Kidney (tissue), 14 donors: ENCODE data around the gene PNLIPRP2. TPM values are rescaled to one million over a fixed set of nuclear protein-coding genes. Genes with fewer than 3 reads are reported as not detected.

Experiments
- DNase-seq, 5 donors: peaks; one replicate each; pipeline ENCODE4 v3.0.0-alpha.2; 2013 to 2020
- FAIRE-seq: peaks from 2 replicates; lab custom pipeline; 2012; peaks lifted over from hg19 to GRCh38; lab: Jason Lieb, UNC
- H3K27ac ChIP-seq, 2 donors: one replicate each; pipeline ENCODE4 v1.7.0; 2013; ENCODE audit warnings: low read depth in 2 of 2, low read length in 2 of 2, inconsistent platforms in 1 of 2
- H3K27me3 ChIP-seq: one replicate; pipeline ENCODE4 v1.7.1; 2013; ENCODE audit warnings: low read length, inconsistent platforms; ENCODE audit not compliant: control insufficient read depth, insufficient read depth
- H3K36me3 ChIP-seq, 3 donors: one replicate each; pipeline versions ENCODE4 v1.7.0 to v1.7.1; 2013; ENCODE audit warnings: low read length in 3 of 3, control low read depth in 1 of 3, inconsistent platforms in 1 of 3; ENCODE audit not compliant: insufficient read depth in 3 of 3, control insufficient read depth in 2 of 3
- H3K4me1 ChIP-seq, 3 donors: one replicate each; pipeline versions ENCODE4 v1.7.0 to v1.7.1; 2013; ENCODE audit warnings: low read length in 3 of 3, inconsistent platforms in 1 of 3, low read depth in 1 of 3; ENCODE audit not compliant: control insufficient read depth in 2 of 3, insufficient read depth in 2 of 3
- H3K4me3 ChIP-seq, 3 donors: one replicate each; pipeline versions ENCODE4 v1.7.0 to v1.8.1; 2013; ENCODE audit warnings: low read length in 3 of 3, control low read depth in 1 of 3, inconsistent platforms in 1 of 3
- H3K9ac ChIP-seq, 3 donors: one replicate each; pipeline versions ENCODE4 v1.7.0 to v1.7.1; 2013; ENCODE audit warnings: low read length in 3 of 3, control low read depth in 1 of 3, inconsistent platforms in 1 of 3
- H3K9me3 ChIP-seq, 3 donors: one replicate each; pipeline versions ENCODE4 v1.7.0 to v1.7.1; 2013; ENCODE audit warnings: low read length in 3 of 3, control low read depth in 1 of 3, inconsistent platforms in 1 of 3; ENCODE audit not compliant: control insufficient read depth in 2 of 3, insufficient read depth in 1 of 3
- intact Hi-C: fragments of 100-400 bp; cut with DNase I; formaldehyde crosslinking; loops from one replicate; pipeline ENCODE4 v1.11.1; 2022
- polyA plus RNA-seq: library from polyadenylated mRNA; stranded (reverse); fragments of 350-450 nt; fragmentation: Illumina TruSeq; extraction: RNeasy Lipid Tissue Mini Kit (QIAGEN cat#74804); gene quantifications from one replicate; pipeline ENCODE4 v1.2.3, GENCODE V29; 2014; ENCODE audit warnings: low read depth, low replicate concordance; ENCODE audit not compliant: insufficient read depth
- total RNA-seq: library from RNA; stranded (reverse); fragmentation: NEBNext Ultra II Directional; extraction: Animal tissue kit (Norgen Biotek cat#: 25700); gene quantifications from one replicate; pipeline ENCODE4 v1.2.1, GENCODE V29; 2021
- TF ChIP-seq, protein P1 (sequence below): IDR thresholded peaks from 3 replicates; pipeline ENCODE4 v1.5.1; 2012; ENCODE audit warnings: mild to moderate bottlenecking, moderate library complexity, borderline replicate concordance; ENCODE audit not compliant: insufficient read depth; ENCODE audit errors: extremely low read depth
- donor health status: control.
- donor health status: control.
- donor health status: control.
- donor health status: control.
- donor health status: control.
- donor health status: DM: yes; HTN: yes; CAD: no.
- donor health status: Normal renal cell carcinoma (clear cell type).

The PNLIPRP2 gene
- total and polyA plus RNA-seq, 2 donors from 2014 or later: not detected

DNA sequence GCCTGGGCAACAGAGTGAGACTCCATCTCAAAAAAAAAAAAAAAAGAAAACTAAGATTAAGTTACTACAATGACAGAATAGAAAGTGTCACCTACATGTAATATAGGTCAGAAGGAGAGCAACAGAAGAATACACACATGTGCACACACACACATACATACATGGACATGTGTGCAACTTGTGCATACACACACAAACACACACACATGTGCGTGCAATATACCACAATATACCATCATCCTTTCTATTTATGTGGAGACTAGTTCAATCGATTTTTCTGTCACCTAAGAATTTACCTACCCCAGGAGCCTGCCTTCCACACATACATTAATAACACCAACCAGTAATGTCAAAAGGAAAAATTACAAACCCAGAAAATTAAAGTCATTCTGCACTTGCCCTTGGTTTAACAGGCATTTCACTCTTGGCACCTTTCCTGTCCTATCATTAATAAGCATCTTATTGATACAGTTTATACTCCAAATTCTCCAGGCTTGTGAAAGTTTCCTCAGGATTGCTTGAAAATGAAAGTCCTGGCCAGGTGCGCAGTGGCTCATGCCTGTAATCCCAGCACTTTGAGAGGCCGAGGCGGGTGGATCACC, 27.5 kb upstream of the PNLIPRP2 start:
- DNase-seq (no peak), FAIRE-seq (no peak)
- Histone ChIP-seq H3K9me3 (peaks cover 0 to 5% (median 0%) of the 10 kb centered on the region in 3 donors), H3K27me3 (no peaks in the 10 kb centered on the region), H3K27ac (no peak overlapping the region), H3K4me3 (no peak overlapping the region), H3K36me3 (no peaks in the 10 kb centered on the region), H3K9ac (no peak overlapping the region), H3K4me1 (no peaks in the 10 kb centered on the region)
- TF ChIP-seq, protein P1, sequence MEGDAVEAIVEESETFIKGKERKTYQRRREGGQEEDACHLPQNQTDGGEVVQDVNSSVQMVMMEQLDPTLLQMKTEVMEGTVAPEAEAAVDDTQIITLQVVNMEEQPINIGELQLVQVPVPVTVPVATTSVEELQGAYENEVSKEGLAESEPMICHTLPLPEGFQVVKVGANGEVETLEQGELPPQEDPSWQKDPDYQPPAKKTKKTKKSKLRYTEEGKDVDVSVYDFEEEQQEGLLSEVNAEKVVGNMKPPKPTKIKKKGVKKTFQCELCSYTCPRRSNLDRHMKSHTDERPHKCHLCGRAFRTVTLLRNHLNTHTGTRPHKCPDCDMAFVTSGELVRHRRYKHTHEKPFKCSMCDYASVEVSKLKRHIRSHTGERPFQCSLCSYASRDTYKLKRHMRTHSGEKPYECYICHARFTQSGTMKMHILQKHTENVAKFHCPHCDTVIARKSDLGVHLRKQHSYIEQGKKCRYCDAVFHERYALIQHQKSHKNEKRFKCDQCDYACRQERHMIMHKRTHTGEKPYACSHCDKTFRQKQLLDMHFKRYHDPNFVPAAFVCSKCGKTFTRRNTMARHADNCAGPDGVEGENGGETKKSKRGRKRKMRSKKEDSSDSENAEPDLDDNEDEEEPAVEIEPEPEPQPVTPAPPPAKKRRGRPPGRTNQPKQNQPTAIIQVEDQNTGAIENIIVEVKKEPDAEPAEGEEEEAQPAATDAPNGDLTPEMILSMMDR: no peak
- intact Hi-C loops: no loop called here

DNA sequence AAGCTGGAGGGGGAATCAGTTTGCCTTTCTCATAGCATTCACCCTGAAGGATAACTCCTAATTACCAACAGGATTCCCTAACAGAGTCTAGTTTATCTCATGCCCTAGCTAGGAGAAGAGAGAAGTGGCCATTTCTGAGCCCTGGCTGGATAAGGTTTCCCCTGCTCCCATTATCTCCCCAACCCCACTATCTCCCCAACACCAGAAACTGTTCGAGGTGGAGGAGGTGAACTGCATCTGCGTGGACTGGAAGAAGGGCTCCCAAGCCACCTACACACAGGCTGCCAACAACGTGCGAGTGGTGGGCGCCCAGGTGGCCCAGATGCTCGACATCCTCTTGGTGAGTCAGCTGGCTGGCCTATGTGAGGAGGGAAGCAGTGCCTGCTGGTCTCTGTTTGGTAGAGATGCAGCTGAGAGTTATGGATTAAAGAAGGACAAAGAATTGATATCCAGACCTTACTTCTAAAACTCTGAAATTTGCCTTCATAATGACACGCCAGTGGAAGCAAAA, 26.2 kb upstream of the PNLIPRP2 start:
- Histone ChIP-seq H3K9ac (no peak overlapping the region), H3K9me3 (no peaks in the 10 kb centered on the region), H3K4me3 (no peak overlapping the region), H3K27me3 (no peaks in the 10 kb centered on the region), H3K36me3 (no peaks in the 10 kb centered on the region), H3K27ac (no peak overlapping the region), H3K4me1 (no peaks in the 10 kb centered on the region)
- DNase-seq (no peak), FAIRE-seq (no peak)
- intact Hi-C loops: no loop called here
- TF ChIP-seq, protein P1: no peak

DNA sequence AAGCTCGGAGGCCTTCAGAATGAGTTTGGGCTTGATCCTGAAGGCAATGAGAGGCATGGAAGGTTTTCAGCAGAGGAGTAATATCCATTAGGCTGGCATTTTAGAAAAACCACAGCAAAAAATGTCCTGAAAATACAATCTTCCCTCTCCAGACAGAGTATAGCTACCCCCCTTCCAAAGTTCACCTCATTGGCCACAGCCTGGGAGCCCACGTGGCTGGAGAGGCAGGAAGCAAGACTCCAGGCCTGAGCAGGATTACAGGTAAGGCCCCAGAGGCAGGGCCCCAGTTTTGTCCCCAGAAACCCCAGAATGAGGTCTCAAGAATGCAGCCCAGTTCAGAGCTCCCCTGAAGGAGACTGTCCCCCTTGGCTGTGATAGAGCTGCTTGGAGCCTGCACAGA, 24.7 kb upstream of the PNLIPRP2 start:
- intact Hi-C loops: no loop called here
- H3K27ac ChIP-seq: no peak overlapping the region
- TF ChIP-seq, protein P1: no peak
- H3K9ac ChIP-seq: no peak overlapping the region
- H3K4me1 ChIP-seq: no peaks in the 10 kb centered on the region
- H3K36me3 ChIP-seq: no peaks in the 10 kb centered on the region
- H3K27me3 ChIP-seq: no peaks in the 10 kb centered on the region
- FAIRE-seq (no peak), DNase-seq (no peak)
- no peaks in the 10 kb centered on the region for H3K9me3 ChIP-seq
- H3K4me3 ChIP-seq: no peak overlapping the region
